RWPE1 (cell line): Measurements from ENCODE around the gene C9orf72.

ENCODE experiments used
- CTCF ChIA-PET: fragments of 350-600 bp; sonication (Branson Sonifier 250); formaldehyde crosslinking; extraction: SDS; loops from one replicate; lab custom pipeline; 2021; lab: Yijun Ruan, JAX
- POLR2A ChIA-PET: fragments of 400-600 bp; formaldehyde crosslinking; extraction: SDS; loops from one replicate; lab custom pipeline; 2020; ENCODE audit warnings: antibody characterized with exemption; ENCODE audit not compliant: low non-redundant PET; lab: Yijun Ruan, JAX
- DNase-seq: peaks from one replicate; pipeline ENCODE4 v3.0.0; 2012; ENCODE audit warnings: low spot score
- H3K27ac ChIP-seq: fragments of 450-650 bp; 2 replicates; pipeline ENCODE4 v1.5.1; 2017
- TF ChIP-seq, protein P1 (sequence below): fragments of 450-650 bp; conservative IDR thresholded peaks from 2 replicates; pipeline ENCODE4 v1.5.1; 2017; ENCODE audit warnings: low read depth, mild to moderate bottlenecking

The C9orf72 gene

DNA sequence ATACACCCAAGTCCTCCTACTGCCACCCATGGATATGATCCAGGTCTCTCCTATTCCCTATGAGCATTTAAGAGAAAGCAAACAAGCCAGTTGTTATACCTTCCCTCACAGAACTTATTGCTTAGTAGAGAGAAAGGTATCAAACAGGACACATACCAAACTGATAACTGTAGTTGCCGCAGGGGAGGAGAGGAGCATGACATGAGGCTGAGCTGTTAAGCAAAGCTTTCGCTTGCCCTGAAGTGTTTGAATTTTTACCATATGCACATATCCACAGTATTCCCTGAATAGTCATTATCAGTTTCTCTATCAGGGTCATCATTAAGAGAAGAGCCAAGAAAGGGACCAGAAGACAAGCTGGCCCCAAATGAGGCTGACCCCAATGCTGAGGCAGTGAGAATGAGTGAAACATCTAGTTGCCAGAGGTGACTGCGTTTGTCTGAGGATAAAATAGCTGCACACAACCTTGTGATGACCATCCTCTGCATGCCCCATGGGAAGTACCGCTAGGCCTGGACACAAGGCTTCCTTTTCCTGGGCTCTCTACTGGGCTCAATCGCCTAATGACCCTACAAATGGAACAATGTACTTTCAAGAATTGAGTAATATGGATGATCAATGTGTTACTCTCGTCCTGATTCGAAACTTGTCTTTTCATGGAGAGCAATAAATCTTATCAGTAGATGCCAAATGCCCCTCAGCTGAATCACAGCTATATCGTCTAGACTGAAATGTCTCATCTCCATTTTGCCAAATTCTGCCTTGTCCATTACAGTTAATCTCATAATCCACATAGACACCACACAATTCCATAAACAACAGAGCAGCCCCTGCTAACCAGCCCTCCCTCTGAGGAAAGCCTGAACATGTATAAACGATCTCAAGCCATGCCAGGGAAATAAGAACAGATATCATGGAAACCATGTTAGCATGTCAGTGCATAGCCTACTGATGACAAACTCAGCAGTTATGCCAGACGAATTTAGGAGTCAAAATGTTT is 53.5 kb downstream of the C9orf72 start:
- H3K27ac ChIP-seq, result peak overlapping the region; percentile 92
- ChIA-PET POLR2A (interaction anchor here (0.5 kb wide), 1 partner anchor 192 kb away, joined by 3 read pairs; no protein-coding TSS in a partner anchor), CTCF (interaction anchor here (1.0 kb wide), 1 partner anchor 10 kb away, joined by 4 read pairs; the partner anchor contains the start of gene MOB3B)
- DNase-seq, result peak; percentile 77
- TF ChIP-seq, protein P1, sequence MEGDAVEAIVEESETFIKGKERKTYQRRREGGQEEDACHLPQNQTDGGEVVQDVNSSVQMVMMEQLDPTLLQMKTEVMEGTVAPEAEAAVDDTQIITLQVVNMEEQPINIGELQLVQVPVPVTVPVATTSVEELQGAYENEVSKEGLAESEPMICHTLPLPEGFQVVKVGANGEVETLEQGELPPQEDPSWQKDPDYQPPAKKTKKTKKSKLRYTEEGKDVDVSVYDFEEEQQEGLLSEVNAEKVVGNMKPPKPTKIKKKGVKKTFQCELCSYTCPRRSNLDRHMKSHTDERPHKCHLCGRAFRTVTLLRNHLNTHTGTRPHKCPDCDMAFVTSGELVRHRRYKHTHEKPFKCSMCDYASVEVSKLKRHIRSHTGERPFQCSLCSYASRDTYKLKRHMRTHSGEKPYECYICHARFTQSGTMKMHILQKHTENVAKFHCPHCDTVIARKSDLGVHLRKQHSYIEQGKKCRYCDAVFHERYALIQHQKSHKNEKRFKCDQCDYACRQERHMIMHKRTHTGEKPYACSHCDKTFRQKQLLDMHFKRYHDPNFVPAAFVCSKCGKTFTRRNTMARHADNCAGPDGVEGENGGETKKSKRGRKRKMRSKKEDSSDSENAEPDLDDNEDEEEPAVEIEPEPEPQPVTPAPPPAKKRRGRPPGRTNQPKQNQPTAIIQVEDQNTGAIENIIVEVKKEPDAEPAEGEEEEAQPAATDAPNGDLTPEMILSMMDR, result no peak

DNA sequence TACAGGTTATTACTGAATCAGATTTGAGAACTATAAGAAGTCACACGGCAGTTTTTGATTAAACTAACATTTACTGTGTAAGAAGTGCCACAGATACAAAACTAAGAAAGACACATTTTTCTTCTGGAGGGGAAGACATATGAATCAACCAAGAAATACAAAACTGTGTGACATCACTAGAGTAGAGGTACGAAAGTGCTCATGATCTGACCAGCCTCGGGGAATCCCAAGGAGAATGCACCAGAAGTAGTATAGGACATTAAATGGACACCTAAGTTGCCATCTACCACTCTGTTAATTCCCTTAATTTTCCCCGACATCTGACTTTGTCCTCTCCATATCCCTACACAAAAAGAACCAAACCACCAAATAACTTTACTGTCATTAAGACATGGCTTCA is 54.5 kb downstream of the C9orf72 start:
- ChIA-PET CTCF (interaction anchor here (1.0 kb wide), 1 partner anchor 11 kb away, joined by 4 read pairs; the partner anchor contains the start of gene MOB3B), POLR2A (no interaction called here)
- TF ChIP-seq, protein P1, result no peak
- no peak overlapping the region for H3K27ac ChIP-seq
- DNase-seq, result no peak

DNA sequence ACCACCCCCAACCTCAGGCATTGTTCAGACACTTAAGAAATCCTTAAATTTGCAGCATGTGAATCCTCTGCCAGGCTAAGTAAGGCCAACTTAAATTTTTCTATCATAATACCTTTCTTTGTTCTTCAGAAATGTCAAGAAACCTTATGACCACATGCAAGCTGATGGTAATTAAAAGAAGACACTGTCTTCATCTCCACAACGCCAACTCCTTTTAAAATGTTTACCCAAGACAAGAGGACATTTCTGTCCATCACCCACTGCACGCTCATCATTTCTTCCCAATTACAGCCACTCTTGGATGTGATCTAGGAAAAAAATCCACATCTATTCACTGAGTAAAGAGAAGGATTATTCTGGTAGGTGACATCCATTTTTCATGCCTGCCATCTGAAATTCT is 55.3 kb downstream of the C9orf72 start:
- no peak overlapping the region for H3K27ac ChIP-seq
- TF ChIP-seq, protein P1, result no peak
- no peak for DNase-seq
- POLR2A ChIA-PET, result no interaction called here
- CTCF ChIA-PET, result interaction anchor here (0.6 kb wide), 1 partner anchor 327 kb away, joined by 3 read pairs; no protein-coding TSS in a partner anchor

DNA sequence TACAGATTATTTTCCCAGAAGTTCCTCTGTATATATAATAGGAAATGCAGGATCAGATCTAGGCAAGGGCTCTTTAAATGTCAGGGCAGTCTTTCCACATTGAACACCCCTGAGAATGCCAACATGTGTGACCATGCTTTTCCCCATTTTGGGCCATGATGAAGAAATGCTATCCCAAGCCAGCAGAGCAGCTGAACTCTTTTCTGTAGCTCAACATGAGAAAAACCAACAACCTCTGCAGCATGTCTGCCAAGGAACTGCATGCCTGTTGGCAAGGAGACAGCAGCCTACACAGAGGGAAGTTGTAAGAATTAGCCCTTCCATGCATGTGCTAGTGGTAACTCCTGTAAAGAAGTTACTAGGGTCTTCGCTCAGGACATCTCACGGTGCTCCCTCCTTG is 58.7 kb downstream of the C9orf72 start:
- no peak overlapping the region for H3K27ac ChIP-seq
- no peak for DNase-seq
- TF ChIP-seq, protein P1, result no peak
- POLR2A ChIA-PET, result no interaction called here
- CTCF ChIA-PET, result no interaction called here

DNA sequence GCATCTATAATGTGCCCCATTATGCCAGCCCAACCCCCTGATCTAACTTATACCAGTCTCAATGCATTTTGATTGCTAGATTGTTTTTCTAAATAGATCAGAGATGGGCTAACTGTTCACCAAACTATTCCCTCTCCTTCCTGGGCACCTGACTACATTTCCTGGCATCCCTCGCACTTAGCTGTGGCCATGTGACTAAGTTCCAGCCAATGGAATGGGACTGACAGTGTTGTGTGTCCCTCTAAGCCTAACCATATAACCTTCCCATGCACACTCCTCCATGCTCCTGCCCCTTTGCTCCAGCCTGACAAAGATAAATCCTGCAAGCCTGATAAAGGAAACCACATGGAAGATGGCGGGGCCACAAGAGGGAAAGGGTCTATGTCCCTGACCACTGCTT is 61.5 kb downstream of the C9orf72 start:
- ChIA-PET CTCF (no interaction called here), POLR2A (no interaction called here)
- no peak overlapping the region for H3K27ac ChIP-seq
- TF ChIP-seq, protein P1, result no peak
- DNase-seq, result no peak

DNA sequence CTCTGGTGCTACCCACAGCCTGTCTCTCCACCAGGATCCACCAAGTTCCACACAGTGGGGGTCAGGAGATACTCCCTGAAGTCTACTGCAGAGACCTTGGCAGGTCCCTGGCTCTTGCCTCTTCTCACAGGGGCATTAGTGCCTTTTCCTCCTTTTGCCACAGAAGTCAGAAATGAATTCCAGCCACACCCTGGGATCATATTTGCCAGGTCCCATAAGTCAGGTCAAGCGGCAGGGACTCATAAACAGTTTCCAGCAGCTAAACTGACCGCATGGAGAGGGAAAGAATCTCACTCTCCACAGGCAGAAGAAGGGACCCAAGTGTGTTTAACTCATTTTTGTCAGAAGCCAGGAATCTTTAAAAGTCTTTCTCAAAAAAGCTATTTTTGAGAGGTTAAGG is 62.5 kb downstream of the C9orf72 start:
- DNase-seq, result no peak
- ChIA-PET POLR2A (no interaction called here), CTCF (no interaction called here)
- TF ChIP-seq, protein P1, result no peak
- peak overlapping the region; percentile 33; the same call in 1 of the 2 replicates for H3K27ac ChIP-seq
